Measurements from ENCODE around the gene LMBRD2.

Gene LMBRD2

DNA sequence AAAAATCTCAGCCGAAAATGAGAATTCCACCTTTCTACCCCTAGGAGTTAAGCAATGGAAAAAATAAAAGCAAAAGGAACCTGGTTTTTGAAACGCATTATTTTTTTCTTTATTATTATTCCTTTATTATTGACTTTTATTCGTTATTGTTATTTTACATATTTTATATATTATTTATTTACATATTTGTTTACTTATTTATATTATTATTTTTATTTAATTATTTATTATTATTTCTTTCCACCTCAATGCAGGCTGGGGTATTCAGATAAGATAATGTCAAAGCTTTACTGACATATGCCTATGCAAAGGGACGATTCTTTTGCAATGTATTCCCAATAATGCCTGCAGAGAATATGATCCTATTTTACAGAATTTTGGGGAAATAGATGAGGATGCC is 101.7 kb downstream of the LMBRD2 start:
- no peak for DNase-seq (ENCODE audit: low spot score)

All from D341Med (cell line).